ENCODE data around the gene GALNT15.

GRCh38 chr3:16219777-16220176 is 45.3 kb downstream of the GALNT15 start:
- TF ChIP-seq, protein P1, sequence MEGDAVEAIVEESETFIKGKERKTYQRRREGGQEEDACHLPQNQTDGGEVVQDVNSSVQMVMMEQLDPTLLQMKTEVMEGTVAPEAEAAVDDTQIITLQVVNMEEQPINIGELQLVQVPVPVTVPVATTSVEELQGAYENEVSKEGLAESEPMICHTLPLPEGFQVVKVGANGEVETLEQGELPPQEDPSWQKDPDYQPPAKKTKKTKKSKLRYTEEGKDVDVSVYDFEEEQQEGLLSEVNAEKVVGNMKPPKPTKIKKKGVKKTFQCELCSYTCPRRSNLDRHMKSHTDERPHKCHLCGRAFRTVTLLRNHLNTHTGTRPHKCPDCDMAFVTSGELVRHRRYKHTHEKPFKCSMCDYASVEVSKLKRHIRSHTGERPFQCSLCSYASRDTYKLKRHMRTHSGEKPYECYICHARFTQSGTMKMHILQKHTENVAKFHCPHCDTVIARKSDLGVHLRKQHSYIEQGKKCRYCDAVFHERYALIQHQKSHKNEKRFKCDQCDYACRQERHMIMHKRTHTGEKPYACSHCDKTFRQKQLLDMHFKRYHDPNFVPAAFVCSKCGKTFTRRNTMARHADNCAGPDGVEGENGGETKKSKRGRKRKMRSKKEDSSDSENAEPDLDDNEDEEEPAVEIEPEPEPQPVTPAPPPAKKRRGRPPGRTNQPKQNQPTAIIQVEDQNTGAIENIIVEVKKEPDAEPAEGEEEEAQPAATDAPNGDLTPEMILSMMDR (IDR thresholded peaks at IDR 0.05) = no peak
- TF ChIP-seq POLR2AphosphoS5 (IDR thresholded peaks at IDR 0.05) = no peak
- no peak for TF ChIP-seq POLR2A (IDR thresholded peaks at IDR 0.05)

Data from stomach (tissue), 4 donors.